Stomach smooth muscle (tissue), 2 donors: ENCODE measurements around the gene TRABD2A.

Experiments used
- H3K27ac ChIP-seq: one replicate; pipeline ENCODE4 v1.7.0; 2013; ENCODE audit warnings: mild to moderate bottlenecking, low read length, inconsistent platforms
- H3K27me3 ChIP-seq, 2 donors: one replicate each; pipeline ENCODE4 v1.7.0; 2013; ENCODE audit warnings: low read length in 2 of 2; ENCODE audit not compliant: insufficient read depth in 2 of 2, control insufficient read depth in 1 of 2
- H3K36me3 ChIP-seq, 2 donors: one replicate each; pipeline ENCODE4 v1.7.0; 2013; ENCODE audit warnings: low read length in 2 of 2; ENCODE audit not compliant: control insufficient read depth in 2 of 2, insufficient read depth in 2 of 2
- H3K4me1 ChIP-seq: one replicate; pipeline ENCODE4 v1.7.0; 2013; ENCODE audit warnings: low read length; ENCODE audit not compliant: control insufficient read depth, insufficient read depth
- H3K4me3 ChIP-seq, 2 donors: one replicate each; pipeline ENCODE4 v1.7.0; 2013; ENCODE audit warnings: low read length in 2 of 2
- H3K9ac ChIP-seq, 2 donors: one replicate each; pipeline ENCODE4 v1.7.0; 2013; ENCODE audit warnings: low read length in 2 of 2, mild to moderate bottlenecking in 1 of 2
- H3K9me3 ChIP-seq, 2 donors: one replicate each; pipeline ENCODE4 v1.7.0; 2013; ENCODE audit warnings: low read length in 2 of 2; ENCODE audit not compliant: control insufficient read depth in 2 of 2
- donor health status: healthy.
- donor health status: Pancreatic carcinoma.

Gene TRABD2A

DNA sequence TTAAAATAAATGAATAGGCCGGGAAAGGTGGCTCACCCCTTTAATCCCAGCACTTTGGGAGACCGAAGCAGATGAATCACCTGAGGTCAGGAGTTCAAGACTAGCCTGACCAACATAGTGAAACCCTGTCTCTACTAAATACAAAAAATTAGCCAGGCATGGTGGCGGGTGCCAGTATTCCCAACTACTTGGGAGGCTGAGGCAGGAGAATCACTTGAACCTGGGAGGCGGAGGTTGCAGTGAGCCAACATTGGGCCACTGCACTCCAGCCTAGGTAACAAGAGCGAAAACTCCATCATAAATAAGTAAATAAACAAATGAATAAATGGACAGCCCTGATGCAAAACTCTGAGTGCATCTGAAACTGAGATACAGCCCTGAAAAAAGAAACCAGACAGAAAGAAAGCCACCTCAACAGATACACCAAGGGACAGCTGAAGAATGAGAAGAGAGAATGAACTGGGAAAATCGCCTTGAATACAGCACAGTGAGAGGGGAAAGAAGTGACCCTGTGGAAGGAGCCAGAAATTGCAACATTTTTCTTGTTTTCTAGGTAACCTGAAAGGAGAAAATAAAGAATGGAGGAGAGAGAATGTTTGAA is 64.4 kb downstream of the TRABD2A start:
- H3K9ac ChIP-seq = no peak overlapping the region
- H3K27me3 ChIP-seq = no peaks in the 10 kb centered on the region

GRCh38 chr2:84815146-84815545 is 65.7 kb downstream of the TRABD2A start:
- Histone ChIP-seq H3K27ac (no peak overlapping the region), H3K9ac (no peak overlapping the region), H3K4me1 (no peaks in the 10 kb centered on the region), H3K36me3 (no peaks in the 10 kb centered on the region), H3K27me3 (no peaks in the 10 kb centered on the region), H3K9me3 (no peaks in the 10 kb centered on the region), H3K4me3 (no peak overlapping the region)

More for the DNA sequence above, 64.4 kb downstream of the TRABD2A start:
- Histone ChIP-seq H3K9me3 (no peaks in the 10 kb centered on the region), H3K36me3 (no peaks in the 10 kb centered on the region), H3K27ac (no peak overlapping the region), H3K4me1 (no peaks in the 10 kb centered on the region), H3K4me3 (no peak overlapping the region)

GRCh38 chr2:84811839-84812431 is 68.9 kb downstream of the TRABD2A start:
- H3K9ac ChIP-seq = no peak overlapping the region

GRCh38 chr2:84808279-84808678 is 72.6 kb downstream of the TRABD2A start:
- H3K9ac ChIP-seq = no peak overlapping the region
- H3K9me3 ChIP-seq = no peaks in the 10 kb centered on the region
- H3K36me3 ChIP-seq = no peaks in the 10 kb centered on the region
- H3K27ac ChIP-seq = no peak overlapping the region
- no peaks in the 10 kb centered on the region for H3K27me3 ChIP-seq
- no peaks in the 10 kb centered on the region for H3K4me1 ChIP-seq
- H3K4me3 ChIP-seq = no peak overlapping the region

More at GRCh38 chr2:84811839-84812431, 68.9 kb downstream of the TRABD2A start:
- Histone ChIP-seq H3K27me3 (no peaks in the 10 kb centered on the region), H3K9me3 (no peaks in the 10 kb centered on the region), H3K4me3 (no peak overlapping the region), H3K4me1 (no peaks in the 10 kb centered on the region), H3K27ac (no peak overlapping the region), H3K36me3 (no peaks in the 10 kb centered on the region)

GRCh38 chr2:84807063-84807485 is 73.8 kb downstream of the TRABD2A start:
- no peaks in the 10 kb centered on the region for H3K27me3 ChIP-seq
- no peak overlapping the region for H3K4me3 ChIP-seq
- no peaks in the 10 kb centered on the region for H3K36me3 ChIP-seq
- H3K9me3 ChIP-seq = no peaks in the 10 kb centered on the region
- no peak overlapping the region for H3K9ac ChIP-seq
- H3K4me1 ChIP-seq = no peaks in the 10 kb centered on the region
- no peak overlapping the region for H3K27ac ChIP-seq

- H3K27ac ChIP-seq = no peak overlapping the region
- no peaks in the 10 kb centered on the region for H3K4me1 ChIP-seq
- H3K36me3 ChIP-seq = no peaks in the 10 kb centered on the region
- no peak overlapping the region for H3K4me3 ChIP-seq
- no peaks in the 10 kb centered on the region for H3K27me3 ChIP-seq
- no peaks in the 10 kb centered on the region for H3K9me3 ChIP-seq
- H3K9ac ChIP-seq = no peak overlapping the region
Observed at GRCh38 chr2:84805250-84805958, 75.5 kb downstream of the TRABD2A start.

DNA sequence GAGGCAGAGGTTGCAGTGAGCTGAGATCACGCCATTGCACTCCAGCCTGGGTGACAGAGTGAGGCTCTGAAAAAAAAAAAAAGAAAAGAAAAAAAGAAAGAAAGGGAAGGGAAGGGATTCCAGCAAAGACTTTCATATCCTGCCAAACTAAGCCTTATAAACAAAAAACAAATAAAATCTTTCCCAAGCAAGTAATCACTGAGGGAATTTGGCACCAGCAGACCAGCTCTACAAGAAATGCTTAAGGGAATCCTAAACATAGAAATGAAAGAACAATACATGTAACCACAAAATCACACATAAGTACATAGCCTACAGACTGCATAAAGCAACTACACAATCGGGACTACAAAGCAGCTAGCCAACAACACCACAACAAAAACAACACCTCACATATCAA is 79.1 kb downstream of the TRABD2A start:
- Histone ChIP-seq H3K4me1 (no peaks in the 10 kb centered on the region), H3K27ac (no peak overlapping the region), H3K27me3 (no peaks in the 10 kb centered on the region), H3K36me3 (no peaks in the 10 kb centered on the region), H3K9ac (no peak overlapping the region), H3K9me3 (peaks cover 0 to 2% of the 10 kb centered on the region in 2 donors), H3K4me3 (no peak overlapping the region)

DNA sequence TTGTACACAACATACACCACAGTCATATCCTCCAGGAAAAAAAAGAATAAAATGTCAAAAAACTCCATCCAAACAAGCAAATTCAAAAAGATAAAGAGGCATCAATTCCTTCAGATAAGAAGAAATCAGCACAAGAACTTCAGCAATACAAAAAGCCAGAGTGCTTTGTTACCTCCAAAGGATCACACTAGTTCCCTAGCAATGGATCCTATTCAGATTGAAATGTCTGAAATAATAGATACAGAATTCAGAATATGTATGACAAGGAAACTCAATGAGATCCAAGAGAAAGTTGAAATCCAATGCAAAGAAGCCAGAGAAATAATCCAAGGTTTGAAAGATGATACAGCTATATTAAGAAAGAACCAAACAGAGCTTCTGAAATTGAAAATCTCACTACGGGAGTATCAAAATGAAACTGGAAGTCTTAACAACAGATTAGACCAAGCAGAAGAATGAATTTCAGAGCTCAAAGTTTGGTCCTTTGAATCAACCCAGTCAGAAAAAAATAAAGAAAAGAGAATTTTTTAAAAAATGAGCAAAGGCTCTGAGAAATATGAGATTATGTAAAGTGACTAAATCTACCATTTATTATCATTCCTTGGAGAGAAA is 80.6 kb downstream of the TRABD2A start:
- no peaks in the 10 kb centered on the region for H3K27me3 ChIP-seq
- no peak overlapping the region for H3K27ac ChIP-seq
- no peaks in the 10 kb centered on the region for H3K36me3 ChIP-seq
- H3K4me1 ChIP-seq = no peaks in the 10 kb centered on the region
- peaks cover 0 to 2% of the 10 kb centered on the region in 2 donors for H3K9me3 ChIP-seq
- H3K9ac ChIP-seq = no peak overlapping the region
- no peak overlapping the region for H3K4me3 ChIP-seq

GRCh38 chr2:84799772-84800171 is 81.1 kb downstream of the TRABD2A start:
- Histone ChIP-seq H3K36me3 (no peaks in the 10 kb centered on the region), H3K9me3 (peaks cover 0 to 2% of the 10 kb centered on the region in 2 donors), H3K27ac (no peak overlapping the region), H3K9ac (no peak overlapping the region), H3K4me1 (no peaks in the 10 kb centered on the region), H3K4me3 (no peak overlapping the region), H3K27me3 (no peaks in the 10 kb centered on the region)

DNA sequence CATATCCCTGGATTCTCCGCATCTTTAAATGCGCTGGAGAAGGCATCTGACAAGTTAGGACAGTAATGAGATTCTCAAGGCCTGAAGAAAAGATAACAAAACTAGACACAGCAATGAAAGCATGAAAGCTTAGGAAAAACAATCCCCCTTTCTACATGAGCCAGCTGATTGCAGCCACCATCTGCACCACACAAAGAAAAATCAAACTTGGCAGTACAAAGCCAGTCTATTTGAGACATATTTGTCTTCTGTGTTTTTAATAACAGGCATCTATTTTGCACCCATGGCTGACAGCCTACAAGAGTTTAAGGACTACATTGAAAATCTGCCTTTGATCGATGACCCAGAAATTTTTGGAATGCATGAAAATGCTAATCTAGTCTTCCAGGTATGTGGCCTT is 83.6 kb downstream of the TRABD2A start:
- no peaks in the 10 kb centered on the region for H3K4me1 ChIP-seq
- no peak overlapping the region for H3K4me3 ChIP-seq
- no peaks in the 10 kb centered on the region for H3K36me3 ChIP-seq
- H3K9me3 ChIP-seq = peaks cover 0 to 2% of the 10 kb centered on the region in 2 donors
- no peak overlapping the region for H3K9ac ChIP-seq
- H3K27ac ChIP-seq = no peak overlapping the region
- H3K27me3 ChIP-seq = no peaks in the 10 kb centered on the region
